ENCODE data around the gene ABCC11.

The ABCC11 gene

DNA sequence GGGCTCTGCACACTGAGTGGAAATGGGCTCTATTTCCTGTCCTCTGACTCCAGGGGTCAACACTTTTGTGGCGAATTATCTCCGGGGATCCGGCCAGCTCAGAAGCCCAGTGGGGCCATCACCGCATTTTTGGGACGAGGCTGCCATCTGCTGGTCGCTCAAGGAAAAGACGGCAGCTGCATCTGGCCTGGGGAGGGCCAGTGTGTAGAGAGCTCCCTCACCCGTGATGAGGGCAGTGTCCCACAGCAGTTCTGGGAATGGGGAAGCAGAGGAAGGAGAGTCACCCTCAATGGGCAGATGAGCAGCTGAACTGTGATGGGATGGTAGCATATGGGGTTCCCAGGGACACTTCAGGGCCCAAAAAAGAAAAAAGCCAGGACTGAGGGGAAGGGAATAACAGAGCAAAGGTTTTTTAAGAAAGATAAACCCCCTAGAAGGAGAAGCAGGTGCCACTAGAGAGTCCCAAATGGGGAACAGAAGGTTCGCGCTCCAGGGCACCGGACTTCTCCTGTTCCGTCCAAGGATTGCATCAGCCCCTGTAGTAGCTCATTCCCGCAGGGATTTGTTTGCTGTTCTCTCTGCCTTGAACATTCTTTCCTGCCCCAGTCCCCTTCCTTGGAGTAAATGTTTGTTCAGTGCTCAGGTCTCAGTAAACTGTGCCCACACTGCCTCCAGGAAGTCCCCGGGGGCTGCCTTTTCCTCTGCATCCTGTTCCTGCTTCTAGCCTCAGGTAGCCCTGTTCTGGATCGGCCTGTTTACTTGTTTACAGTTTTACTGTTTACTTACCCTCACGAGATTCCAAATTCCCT lies 82.2 kb downstream of the ABCC11 start:
- DNase-seq (ENCODE audit: low read depth, low spot score): peak; percentile 11

DNA sequence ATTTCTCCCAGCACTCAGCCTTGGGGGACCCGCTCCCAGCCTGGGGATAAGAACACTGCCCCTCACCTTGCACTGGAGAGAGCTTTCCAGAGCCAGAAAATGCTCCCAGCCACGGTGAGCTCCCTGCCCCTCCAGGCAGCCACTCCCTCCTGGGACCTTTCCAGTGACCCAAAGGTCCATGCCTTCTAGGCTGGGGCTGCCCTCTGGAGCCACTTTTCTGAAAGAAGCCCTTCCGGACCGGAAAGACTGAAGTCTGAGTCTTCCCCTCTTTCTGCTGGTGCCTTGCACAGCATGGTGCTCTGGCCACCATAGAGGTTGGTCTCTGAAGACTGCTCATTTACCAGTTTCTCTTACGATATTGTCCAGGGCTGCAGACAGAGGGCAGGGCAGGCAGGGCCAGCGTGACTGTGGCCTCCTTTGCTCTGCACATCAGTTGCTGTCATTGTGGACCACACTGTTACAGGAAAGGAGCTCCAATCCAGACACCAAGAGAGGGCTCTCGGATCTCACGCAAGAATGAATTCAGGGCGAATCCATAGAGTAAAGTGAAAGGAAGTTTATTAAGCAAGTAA lies 84.4 kb downstream of the ABCC11 start:
- no peak for DNase-seq (ENCODE audit: low read depth, low spot score)

DNA sequence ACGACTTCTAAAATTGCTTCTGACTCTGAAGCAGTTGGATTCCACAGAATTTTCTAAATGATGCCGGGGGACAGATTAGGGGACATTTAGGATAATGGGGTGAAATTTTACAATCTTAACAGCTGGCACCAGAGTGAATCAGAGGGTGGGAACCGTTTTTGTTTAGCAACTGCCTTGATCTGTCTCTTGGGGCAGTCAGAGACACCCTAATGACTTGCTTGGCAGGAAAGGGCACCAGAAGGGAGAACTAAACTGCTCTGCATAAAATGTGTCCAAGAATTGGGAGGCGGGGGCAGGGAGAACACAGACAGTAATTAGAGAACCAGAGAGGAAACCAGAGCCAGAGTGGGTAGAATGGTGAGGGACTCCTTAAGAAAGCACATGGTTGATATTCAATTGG lies 85.4 kb downstream of the ABCC11 start:
- no peak for DNase-seq (ENCODE audit: low read depth, low spot score)

DNA sequence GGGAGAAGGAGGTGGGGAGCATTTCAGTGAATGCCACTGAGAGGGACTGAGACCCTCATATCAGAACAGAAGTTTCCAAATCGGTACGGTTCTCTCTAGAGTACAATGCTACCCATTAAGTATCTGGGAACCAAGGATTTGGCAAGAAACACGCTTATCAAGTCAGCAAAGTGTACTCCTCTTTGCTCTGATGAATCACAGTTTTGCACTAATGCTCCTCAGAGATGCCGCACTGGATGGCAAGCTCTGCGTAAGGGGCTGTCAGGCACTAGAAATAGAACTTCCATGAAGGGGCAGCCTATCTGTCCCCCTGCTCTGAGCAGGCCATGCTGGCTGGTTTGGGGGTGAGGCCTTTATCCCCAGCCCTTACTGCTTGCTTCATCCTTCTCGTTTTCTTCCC lies 86.8 kb downstream of the ABCC11 start:
- DNase-seq (ENCODE audit: low read depth, low spot score): no peak

DNA sequence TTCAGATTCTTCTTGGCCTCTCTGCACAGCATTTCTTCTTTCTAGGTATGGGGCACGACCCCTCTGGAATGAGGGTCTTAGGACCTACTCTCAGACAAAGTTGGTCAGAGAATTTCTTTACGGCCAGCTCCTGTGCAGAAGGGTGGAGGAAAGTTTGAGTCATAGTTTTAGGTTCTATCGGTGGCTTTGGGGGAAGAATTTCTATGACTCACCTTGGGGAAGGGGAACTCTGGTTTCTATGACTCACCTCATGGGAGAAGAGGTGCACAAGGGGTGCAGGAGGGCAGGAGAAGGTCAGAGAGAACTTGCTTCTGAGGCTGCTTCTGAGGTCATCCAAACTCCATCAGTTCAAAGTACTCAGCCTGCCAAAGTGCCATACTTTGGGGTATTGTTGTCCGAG lies 89.0 kb downstream of the ABCC11 start:
- DNase-seq (ENCODE audit: low read depth, low spot score): no peak

DNA sequence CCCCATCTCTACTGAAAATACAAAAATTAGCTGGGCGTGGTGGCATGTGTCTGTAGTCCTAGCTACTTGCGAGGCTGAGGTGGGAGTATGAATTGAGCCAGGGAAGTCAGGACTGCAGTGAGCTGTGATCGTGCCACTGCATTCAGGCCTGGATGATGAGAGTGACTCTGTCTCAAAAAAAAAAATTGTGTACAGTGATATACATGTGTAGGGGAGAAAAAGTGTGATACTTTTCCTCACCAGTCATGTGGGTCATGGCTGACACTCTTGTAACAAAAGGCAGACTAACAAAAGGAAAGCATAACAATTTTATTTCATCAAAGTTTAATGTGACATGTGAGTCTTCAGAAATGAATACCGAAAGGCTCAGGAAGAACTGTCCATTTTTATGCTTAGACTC lies 89.5 kb downstream of the ABCC11 start:
- no peak for DNase-seq (ENCODE audit: low read depth, low spot score)

DNA sequence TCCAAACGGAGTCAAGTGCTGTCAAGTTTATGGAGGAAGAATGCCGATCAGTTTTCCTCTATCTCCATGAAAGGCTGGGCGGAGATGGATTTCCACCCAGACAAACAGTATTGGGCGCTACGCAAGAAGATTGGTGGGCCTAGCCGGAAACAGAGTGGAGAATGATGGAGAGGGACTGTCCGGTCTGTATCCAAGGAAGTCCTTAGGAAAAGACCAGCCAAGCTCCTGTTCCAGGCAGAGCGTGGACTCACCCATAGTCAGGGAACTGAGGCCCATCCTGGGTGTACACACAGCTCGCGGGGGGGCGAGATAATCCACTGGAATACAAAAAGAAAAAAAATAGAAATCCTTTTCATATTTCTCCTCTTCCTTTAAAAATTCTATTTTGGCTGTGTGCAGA lies 90.0 kb downstream of the ABCC11 start:
- no peak for DNase-seq (ENCODE audit: low read depth, low spot score)

DNA sequence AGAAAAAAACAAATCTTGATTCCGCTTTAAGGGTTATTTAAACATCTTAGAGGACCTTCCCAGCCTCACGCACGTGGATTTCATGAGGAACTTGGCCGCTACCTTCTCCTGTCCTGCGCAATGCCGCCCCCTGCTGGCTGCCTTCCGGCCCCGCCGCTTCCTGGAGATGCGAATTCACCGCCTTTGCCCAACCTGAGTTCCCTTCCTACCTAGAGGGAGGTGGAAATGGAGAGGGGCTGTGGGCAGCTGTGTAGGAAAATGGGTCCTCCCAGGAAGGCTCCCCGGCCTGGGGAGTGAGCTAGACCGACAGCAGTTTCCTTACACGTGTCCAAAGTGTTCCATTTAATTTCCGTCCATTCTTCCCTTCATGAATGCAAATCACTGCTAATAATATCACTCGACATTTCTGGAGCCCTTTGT lies 90.5 kb downstream of the ABCC11 start:
- peak; percentile 46 for DNase-seq (ENCODE audit: low read depth, low spot score)

DNA sequence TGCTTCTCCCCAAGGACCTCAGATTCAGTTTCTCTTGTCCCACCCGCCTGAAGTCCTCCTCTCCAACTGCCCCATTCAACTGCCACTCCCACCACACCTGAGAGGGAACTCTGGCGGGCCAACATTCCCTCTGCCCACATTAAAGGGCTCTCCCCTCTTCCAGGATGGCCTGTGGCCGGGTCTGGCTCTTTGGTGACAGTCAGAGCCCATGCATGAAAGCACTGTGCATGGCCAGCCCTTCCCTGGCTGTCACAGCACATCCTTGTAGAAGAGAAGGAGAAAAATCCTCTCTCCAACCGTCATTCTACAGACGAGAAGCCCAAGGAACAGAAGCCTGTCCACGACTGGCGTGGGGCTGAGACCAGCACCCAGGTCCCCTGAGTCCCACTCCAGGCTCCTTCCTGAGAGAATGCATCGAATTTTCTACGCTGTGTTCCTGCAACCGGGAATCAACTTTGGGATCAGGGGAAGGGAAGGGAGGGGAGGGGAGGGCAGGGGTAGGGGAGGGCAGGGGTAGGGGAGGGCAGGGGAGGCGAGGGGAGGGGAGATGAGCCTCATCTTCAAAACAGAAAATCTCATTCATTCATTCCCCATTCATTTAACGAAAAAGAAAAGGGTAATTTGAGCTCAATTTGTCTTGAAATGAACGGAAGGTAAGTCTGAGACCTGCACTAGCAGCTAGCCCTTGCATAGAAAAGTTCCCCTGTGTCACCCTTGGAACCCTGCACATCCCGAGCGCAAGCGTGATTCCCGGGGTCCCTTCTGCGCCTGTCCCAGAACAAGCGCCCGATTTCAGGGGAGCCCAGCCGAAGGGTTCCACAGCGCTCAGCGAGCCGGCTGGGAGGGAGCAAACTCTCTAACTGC lies 91.2 kb downstream of the ABCC11 start, which contains the start of gene ABCC12:
Gene ABCC12, minus strand, starts transcription at position 68 of the 864 bp plus-strand sequence. CDS start 9,569 bp downstream, outside the sequence.
- no peak for DNase-seq (ENCODE audit: low read depth, low spot score)

DNA sequence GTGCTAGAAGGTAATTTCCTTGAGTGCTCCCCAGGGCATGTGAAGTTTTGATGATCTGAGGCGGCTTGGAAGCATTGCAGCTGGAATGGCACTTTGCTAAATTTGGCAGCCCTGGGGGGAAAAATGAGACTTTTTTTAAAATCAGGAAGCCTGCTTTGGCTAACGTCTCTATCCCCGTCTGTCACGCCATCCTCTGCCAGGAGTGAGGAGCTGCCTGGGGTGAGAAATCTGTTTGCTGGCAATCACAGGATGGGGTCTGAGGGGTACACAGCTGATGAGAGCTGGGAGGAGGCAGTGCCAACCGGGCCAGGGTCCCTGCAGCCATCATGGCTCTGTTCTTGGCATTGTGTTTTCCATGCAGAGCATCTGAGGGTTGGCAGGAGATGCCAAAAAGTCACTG lies 93.6 kb downstream of the ABCC11 start:
- no peak for DNase-seq (ENCODE audit: low read depth, low spot score)

DNA sequence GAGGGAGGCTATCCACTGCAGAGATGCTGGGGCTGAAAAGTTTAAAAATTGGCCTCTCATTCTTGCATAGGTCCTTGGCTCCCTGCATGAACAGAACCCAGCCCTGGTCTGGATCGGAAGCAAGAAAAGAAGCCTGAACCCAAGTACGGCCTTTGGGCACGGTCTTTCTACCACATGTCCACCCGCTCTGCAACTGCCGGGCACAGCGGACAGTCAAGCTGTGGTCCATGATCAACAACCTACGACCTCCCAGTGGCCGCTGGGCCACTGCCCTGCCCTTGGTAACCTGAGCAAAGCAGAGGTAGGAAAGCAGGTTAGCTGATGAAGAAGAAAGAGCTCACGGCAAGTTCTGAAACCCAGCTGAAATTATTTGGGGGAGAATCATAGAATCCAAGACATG lies 95.1 kb downstream of the ABCC11 start:
- no peak for DNase-seq (ENCODE audit: low read depth, low spot score)

DNA sequence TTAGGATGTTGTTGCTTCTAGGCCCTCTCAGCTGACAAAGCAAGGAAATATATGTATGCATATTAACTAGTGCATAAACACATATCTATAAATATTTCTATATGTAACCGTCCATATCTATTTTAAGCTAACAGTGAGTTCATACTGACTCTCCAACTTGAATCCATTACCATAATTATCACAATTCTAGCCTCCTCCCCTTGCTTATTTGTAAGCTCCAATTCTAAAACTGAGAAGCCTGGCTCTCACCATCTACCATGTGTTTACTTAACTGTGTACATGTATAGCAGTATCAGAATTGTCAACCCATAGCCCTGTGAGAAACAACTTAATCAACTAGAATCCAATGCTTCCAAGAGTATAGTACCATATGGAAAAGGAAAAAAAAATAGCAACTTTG lies 96.6 kb downstream of the ABCC11 start:
- no peak for DNase-seq (ENCODE audit: low read depth, low spot score)

DNA sequence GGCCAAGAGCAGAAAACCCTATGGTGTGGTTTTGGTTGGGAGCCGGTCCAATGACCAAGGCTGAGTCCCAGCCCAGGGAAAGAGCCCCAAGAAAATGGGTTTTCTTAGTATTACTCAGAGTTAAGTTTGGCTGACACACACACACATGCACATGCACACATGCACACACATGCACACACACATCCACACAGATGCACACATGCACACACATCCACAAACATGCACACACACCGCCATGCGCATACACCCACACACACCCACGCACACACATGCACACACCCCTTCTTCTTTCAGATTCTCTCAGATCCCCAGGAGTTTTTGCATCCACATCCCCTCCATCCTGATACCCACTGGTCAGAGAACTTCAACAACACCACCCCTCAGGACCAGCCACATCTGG lies 100.6 kb downstream of the ABCC11 start:
- no peak for DNase-seq (ENCODE audit: low read depth, low spot score)

DNA sequence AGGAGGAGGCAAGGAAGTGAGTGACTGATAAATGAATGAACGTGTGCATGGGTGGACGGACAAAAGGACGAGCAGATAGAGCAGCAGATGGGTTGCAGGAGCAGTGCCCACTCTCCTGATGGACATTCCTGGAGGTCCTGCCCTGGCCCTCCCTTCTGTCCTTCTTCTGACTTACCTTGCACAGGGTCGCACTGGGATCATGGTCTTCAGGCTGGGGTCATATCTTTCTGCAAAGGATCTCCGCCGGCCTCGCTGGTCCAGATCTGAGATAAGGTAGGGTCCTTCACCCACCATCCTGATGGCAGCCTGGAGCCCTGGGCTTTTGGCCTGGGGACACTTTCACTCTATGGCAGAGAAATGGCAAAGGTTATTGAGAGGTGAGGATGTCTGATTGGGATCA lies 101.2 kb downstream of the ABCC11 start:
- DNase-seq (ENCODE audit: low read depth, low spot score): no peak

DNA sequence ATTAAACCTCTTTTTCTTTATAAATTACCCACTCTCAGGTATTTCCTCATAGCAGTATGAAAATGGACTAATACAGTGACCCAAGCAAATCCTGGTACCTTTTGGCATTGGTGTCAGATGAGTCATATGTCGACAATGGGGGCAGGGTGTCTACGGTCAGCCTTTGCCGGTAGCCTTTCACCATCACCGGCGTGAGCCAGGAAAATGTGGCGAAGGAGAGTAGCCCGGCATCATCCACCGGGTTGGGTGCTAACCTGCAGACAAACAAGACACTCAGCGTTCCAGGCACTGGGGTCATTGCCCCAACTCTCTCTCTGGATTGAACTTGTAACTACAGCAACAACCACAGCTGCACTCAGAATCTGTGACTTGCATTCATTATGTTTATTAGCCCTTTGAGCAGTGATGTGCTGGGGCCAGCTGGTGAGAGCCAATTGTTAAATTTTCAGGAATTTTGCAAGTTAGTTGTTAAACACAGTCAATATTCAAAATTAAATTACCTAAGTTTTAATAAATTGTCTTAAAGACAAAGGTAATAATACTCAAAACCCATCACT lies 103.4 kb downstream of the ABCC11 start:
- no peak for DNase-seq (ENCODE audit: low read depth, low spot score)

DNA sequence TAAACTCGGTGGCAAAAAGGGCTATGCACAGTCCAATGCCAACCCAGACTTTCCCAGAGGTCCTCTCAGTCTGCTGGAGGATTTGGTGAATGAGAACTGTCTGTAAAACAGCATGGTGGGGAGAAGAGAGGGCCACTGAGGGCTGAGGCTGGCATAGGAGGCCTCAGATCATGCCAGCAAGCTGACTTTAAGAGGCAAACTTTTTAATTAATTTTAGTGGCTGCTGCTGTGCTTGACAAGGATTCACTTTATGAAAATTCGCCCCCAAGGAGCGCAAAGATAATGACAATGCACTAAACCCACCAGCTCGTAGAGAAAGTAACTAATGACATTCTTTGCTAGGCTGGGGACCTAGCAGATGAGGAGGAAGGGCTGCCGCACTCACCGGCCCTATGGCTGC lies 106.5 kb downstream of the ABCC11 start:
- no peak for DNase-seq (ENCODE audit: low read depth, low spot score)

DNA sequence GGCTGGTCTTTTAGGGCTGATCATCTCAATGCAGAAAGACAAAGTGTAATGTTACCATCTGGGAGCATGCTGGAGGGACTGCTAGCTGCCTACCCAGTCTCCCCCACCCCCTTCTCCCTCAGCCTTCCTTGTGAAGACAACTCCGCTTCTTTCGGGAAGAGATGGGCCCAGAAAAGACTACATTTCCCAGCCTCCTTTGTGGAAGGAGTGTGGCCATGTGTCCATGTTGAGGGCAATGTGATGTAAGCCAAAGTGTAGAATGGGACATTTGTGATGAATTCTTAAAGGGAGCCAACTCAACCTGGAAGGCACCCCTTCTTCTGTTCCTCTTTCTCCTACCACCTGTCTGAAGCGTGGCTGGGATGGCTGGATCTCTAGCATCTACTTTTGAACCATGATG lies 107.8 kb downstream of the ABCC11 start:
- no peak for DNase-seq (ENCODE audit: low read depth, low spot score)

DNA sequence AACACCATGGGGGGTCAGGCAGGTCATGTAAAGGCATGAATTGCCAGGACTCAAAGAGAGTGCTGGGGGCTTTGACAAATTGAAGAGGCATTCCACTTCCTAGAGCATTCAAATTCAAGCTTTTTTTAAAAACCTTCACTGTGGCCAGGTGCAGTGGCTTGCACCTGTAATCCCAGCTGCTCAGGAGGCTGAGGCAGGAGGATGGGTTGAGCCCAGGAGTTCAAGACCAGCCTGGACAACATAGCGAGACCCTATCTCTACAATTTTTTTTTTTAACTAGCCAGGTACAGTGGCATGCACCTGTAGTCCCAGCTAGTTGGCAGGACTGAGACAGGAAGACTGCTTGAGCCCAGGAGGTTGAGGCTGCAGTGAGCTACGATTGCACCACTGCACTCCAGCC lies 108.8 kb downstream of the ABCC11 start:
- no peak for DNase-seq (ENCODE audit: low read depth, low spot score)

DNA sequence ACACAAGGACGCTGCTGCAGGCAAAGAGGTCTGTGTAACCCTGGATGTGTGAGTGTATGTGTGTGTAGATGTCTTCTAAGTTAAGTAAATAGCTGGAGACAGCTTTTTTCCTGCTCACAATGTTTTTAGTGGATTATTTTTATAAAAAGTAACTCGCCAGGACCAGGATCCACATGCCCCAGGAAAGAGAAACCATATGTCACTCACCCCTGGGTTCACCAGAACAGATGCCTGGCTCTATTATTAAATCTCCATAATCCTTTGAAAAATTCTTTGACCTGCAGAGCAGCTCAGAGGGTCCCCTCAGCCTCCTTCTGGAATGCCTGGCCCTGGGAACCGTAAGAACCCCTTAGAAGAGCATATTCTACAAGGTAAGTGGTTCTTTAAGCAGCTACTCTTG lies 109.5 kb downstream of the ABCC11 start:
- DNase-seq (ENCODE audit: low read depth, low spot score): no peak

DNA sequence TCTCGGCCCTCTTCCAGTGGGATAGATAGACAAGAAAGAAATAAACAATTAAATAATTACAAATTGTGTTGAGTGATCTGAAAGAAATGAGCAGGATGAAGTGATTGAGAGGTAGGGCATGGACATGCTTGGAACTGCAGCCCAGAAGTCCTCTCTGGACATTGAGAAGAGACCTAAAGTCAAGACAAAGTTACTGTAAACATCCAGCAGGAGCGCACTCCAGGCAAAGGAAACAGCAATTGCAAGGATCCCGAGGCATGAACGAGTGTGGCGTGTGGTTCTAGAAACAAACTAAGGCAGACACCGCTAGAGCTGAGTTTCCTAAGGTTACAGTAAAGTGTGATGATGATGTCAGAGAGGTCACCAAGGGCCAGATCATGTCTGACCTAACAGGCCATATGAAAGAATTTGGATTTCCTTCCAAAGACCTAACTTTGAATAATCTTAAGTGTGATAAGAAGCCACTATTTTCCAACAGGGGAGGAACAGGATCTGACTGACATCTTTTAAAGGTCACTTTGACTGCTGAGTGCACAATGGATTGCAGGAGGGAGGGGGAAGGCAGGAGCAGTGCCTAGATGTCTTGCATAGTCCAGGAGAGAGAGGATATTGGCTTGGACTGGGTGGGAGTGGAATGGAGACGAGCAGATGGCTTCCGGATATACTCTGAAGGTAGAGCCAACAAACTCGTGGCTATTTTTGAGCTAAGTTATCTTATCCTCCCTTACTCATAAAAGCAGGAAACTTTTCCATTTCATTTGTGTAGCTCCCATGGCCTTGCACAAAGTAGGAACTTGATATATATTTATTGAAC lies 110.6 kb downstream of the ABCC11 start:
- no peak for DNase-seq (ENCODE audit: low read depth, low spot score)

DNA sequence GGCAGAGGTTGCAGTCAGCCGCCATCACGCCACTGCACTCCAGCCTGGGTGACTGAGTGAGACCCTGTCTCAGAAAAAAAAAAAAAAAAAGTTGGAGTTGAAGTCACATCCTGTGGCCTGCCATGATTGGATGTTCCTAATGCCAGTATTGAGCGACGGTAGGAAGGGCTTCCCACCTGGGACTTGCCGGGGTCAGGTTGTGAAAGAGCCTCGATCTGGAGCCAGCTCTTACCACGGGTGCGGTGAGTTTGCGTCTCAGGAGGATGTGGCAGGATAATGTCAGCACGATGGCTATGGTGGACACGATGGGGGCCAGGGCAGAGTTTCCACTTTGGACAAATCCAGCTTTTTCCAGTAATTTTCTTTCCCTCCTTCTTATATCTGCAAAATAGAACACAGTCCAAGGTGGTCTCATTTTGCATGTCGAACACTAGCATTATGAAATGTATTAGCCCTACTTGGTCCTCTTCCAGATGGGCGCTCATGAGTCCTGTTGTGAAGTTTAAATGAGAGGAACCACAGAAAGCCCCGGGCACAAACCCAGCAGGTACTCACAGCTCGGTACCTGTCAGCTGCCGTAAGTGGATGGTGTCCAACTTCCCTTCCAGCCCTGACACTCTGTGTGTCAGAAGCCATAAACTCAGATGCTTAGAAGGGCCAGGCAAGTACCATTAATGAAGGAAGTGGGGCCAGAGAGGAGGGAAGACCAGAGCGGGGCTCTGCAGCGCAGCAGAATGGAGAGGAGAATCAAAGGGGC lies 113.7 kb downstream of the ABCC11 start:
- no peak for DNase-seq (ENCODE audit: low read depth, low spot score)

Data from brain pericyte (primary cell).